Heart left ventricle (tissue), 13 donors: ENCODE results near the gene MYOCD.

ENCODE experiments used
- POLR2A ChIP-seq, 2 donors: fragments of 450-650 bp; IDR thresholded peaks; one replicate each; pipeline ENCODE4 v1.6.1; 2017; ENCODE audit warnings: antibody characterized with exemption in 2 of 2, mild to moderate bottlenecking in 2 of 2, moderate library complexity in 2 of 2
- TF ChIP-seq, protein P1 (sequence below), 12 donors: fragments of 200-600 bp; sonication (generic) in 4 of 12; IDR thresholded peaks; one replicate each; pipeline versions ENCODE4 v1.5.0 to v1.8.0; 2018 to 2022; ENCODE audit warnings: antibody characterized with exemption in 12 of 12, mild to moderate bottlenecking in 5 of 12
- donor health status: ischemic (EF 13 %, LVEDD 7.1; RV severe dilation, severe dysfunction).
- donor health status: DM: no; HTN: yes; CAD: no.
- donor health status: DM: no; HTN: no; CAD: no.
- donor health status: ischemic (EF 25% LVEDD 6.9; RV normal size, moderate dysfunction).
- donor health status: ischemic (EF 25% LVEDD 5.7; RV mildly dilated, moderate dysfunction).
- donor health status: ischemic (EF 35%, LVEDD 5.7; RV mildly dilated, moderate dysfunction).
- donor health status: nonischemic (EF 11% LVEDD 7.7; RV severe dilation, severe dysfunction).
- donor health status: DM: yes; HTN: yes; CAD: no.
- donor health status: PGD.
- donor health status: ischemic (EF 29% LVEDD 5.4; RV normal size, mild dysfunction).
- donor health status: nonischemic (EF 23%, LVEDD 6.1; RV moderate dilation, normal function).

DNA sequence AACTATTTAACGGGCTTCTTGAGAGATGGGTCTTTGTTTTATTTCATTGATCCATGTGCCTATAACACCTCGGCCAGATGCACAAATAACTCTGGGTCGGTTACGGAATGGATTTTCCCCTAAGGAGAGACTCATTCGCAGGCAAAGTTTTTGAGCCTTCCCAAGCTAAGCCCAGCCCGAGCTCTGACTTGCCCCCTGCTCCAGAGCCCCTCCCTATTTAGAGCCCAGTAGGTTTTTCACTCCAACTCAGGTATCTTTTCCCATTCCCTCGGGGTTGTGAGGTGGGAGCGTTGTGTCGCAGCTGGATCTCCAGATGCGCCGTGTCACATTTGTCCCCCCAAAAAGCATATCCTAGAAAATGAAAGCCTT lies 812 bp upstream of the MYOCD start:
- TF ChIP-seq, protein P1, sequence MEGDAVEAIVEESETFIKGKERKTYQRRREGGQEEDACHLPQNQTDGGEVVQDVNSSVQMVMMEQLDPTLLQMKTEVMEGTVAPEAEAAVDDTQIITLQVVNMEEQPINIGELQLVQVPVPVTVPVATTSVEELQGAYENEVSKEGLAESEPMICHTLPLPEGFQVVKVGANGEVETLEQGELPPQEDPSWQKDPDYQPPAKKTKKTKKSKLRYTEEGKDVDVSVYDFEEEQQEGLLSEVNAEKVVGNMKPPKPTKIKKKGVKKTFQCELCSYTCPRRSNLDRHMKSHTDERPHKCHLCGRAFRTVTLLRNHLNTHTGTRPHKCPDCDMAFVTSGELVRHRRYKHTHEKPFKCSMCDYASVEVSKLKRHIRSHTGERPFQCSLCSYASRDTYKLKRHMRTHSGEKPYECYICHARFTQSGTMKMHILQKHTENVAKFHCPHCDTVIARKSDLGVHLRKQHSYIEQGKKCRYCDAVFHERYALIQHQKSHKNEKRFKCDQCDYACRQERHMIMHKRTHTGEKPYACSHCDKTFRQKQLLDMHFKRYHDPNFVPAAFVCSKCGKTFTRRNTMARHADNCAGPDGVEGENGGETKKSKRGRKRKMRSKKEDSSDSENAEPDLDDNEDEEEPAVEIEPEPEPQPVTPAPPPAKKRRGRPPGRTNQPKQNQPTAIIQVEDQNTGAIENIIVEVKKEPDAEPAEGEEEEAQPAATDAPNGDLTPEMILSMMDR (IDR thresholded peaks at IDR 0.05): no peak
- TF ChIP-seq POLR2A (IDR thresholded peaks at IDR 0.05): no peak
